22Rv1 (cell line): ENCODE results near the gene PES1.

Experiments used
- H3K27ac ChIP-seq: fragments of 450-650 bp; 2 replicates; pipeline ENCODE4 v1.5.1; 2017
- ZFX ChIP-seq: fragments of 450-650 bp; IDR thresholded peaks from 2 replicates; pipeline ENCODE4 v1.6.1; 2017; ENCODE audit warnings: antibody characterized with exemption, borderline replicate concordance
- TF ChIP-seq, protein P1 (sequence below): fragments of 450-650 bp; IDR thresholded peaks from 2 replicates; pipeline ENCODE4 v1.5.1; 2017; ENCODE audit warnings: mild to moderate bottlenecking

Gene PES1

GRCh38 chr22:30535182-30535581, 56.5 kb downstream of the PES1 start:
- TF ChIP-seq, protein P1, sequence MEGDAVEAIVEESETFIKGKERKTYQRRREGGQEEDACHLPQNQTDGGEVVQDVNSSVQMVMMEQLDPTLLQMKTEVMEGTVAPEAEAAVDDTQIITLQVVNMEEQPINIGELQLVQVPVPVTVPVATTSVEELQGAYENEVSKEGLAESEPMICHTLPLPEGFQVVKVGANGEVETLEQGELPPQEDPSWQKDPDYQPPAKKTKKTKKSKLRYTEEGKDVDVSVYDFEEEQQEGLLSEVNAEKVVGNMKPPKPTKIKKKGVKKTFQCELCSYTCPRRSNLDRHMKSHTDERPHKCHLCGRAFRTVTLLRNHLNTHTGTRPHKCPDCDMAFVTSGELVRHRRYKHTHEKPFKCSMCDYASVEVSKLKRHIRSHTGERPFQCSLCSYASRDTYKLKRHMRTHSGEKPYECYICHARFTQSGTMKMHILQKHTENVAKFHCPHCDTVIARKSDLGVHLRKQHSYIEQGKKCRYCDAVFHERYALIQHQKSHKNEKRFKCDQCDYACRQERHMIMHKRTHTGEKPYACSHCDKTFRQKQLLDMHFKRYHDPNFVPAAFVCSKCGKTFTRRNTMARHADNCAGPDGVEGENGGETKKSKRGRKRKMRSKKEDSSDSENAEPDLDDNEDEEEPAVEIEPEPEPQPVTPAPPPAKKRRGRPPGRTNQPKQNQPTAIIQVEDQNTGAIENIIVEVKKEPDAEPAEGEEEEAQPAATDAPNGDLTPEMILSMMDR: no peak
- no peak for TF ChIP-seq ZFX
- no peak overlapping the region for H3K27ac ChIP-seq

DNA sequence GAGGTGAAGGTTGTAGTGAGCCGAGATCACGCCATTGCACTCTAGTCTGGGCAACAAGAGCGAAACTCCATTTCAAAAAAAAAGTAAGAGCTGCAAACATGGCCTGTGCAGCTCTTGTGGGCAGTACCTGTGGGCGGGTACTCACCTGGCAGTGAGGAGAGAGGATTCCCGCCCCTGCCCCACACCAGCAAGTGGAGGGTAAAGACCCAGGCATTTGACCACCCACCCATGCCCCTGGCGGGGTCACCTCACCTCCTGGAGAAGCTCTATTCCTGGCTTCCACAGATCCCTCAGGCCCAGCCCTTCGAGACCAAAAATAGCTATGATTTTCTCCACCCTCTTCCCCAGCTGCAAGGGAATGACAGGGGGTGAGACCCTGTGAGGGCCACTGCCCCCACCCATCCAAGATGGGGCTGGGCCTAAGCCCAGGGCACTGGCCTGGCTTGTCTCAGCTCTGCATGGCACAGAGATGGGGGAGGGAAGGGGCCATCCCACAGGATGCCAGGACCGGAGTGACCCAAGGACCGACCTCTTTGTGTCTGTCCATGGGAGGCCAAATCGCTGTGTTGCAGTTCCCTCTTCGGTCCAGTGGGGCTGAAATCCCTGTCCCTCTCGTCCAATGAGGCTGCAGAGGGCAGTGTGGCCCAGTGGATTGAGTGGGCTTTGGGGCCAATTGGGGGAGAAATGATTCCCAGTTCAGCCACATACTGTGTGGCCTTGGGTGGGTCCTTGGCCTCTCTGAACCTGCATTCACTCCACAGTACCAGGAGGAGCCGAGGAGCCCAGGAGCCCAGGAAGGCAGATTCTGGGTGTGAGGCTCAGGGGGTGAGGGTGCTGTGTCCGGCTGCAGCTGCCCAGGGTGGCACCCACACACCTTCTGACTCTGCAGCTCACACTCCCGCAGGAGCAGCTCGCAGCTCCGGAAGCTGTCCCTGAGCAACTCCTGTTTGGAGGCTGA, 59.8 kb downstream of the PES1 start:
- TF ChIP-seq, protein P1: no peak
- no peak for TF ChIP-seq ZFX
- no peak overlapping the region for H3K27ac ChIP-seq

- TF ChIP-seq, protein P1: no peak
- no peak for TF ChIP-seq ZFX
- H3K27ac ChIP-seq: no peak overlapping the region
Measured at GRCh38 chr22:30526656-30527055, 65.1 kb downstream of the PES1 start.
